Muscle of leg (tissue), 16 donors: ENCODE measurements around the gene FKRP. TPM values are rescaled to one million over a fixed set of nuclear protein-coding genes. Genes with fewer than 3 reads are reported as not detected.
A peak's percentile ranks its signal among the peaks of the same experiment; 100 is the strongest.

Experiments used
- DNase-seq: peaks from one replicate; pipeline ENCODE4 v3.0.0; 2013
- H3K27ac ChIP-seq: one replicate; pipeline ENCODE4 v1.5.1; 2013; ENCODE audit warnings: mild to moderate bottlenecking, low read length, control low read depth
- H3K27me3 ChIP-seq: one replicate; pipeline ENCODE4 v1.6.1; 2013; ENCODE audit warnings: low read length; ENCODE audit not compliant: control insufficient read depth, insufficient read depth
- H3K36me3 ChIP-seq: one replicate; pipeline ENCODE4 v1.6.1; 2013; ENCODE audit warnings: low read length; ENCODE audit not compliant: control insufficient read depth, insufficient read depth
- H3K4me1 ChIP-seq: one replicate; pipeline ENCODE4 v1.6.1; 2013; ENCODE audit warnings: low read length; ENCODE audit not compliant: control insufficient read depth, insufficient read depth
- H3K4me3 ChIP-seq: one replicate; pipeline ENCODE4 v1.5.1; 2013; ENCODE audit warnings: low read length, control low read depth
- H3K9me3 ChIP-seq: replicated peaks from 2 replicates; pipeline ENCODE4 v1.6.1; 2013; ENCODE audit warnings: low read depth, low read length; ENCODE audit not compliant: control insufficient read depth
- WGBS: methylation state at CpG from one replicate; pipeline ENCODE4 v1.1.5; 2013; ENCODE audit warnings: missing lambda C conversion rate; ENCODE audit not compliant: insufficient coverage; 5-methylcytosine and 5-hydroxymethylcytosine counted together
- long read RNA-seq, 11 donors: transcript quantifications; one replicate each; lab custom pipeline, GENCODE V29; 2026
- polyA plus RNA-seq, 8 donors: library from polyadenylated mRNA; unstranded; fragments of 120-200 nt; gene quantifications; one replicate each; pipeline versions ENCODE4 v1.2.1 to v1.2.3, GENCODE V29; 2013; ENCODE audit warnings: inconsistent platforms in 1 of 8, low replicate concordance in 1 of 8; ENCODE audit not compliant: insufficient read length in 8 of 8, insufficient read depth in 1 of 8
- total RNA-seq: library from RNA; stranded (reverse); fragments of 120-200 nt; gene quantifications from one replicate; pipeline ENCODE4 v1.2.4, GENCODE V29; 2013

Gene FKRP, protein sequence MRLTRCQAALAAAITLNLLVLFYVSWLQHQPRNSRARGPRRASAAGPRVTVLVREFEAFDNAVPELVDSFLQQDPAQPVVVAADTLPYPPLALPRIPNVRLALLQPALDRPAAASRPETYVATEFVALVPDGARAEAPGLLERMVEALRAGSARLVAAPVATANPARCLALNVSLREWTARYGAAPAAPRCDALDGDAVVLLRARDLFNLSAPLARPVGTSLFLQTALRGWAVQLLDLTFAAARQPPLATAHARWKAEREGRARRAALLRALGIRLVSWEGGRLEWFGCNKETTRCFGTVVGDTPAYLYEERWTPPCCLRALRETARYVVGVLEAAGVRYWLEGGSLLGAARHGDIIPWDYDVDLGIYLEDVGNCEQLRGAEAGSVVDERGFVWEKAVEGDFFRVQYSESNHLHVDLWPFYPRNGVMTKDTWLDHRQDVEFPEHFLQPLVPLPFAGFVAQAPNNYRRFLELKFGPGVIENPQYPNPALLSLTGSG
- total RNA-seq = 14.3 TPM
- 10 to 100 TPM; 15.7 to 22.7 (median 20.1) TPM for polyA plus RNA-seq
- long read RNA-seq, donor 1, partial matches to known transcripts = 0 of 1 reads
- long read RNA-seq, donor 1, other reads (novel, unspliced or antisense) = 0 of 1 reads
- long read RNA-seq, donor 2 = 0 reads
- long read RNA-seq, donor 3, partial matches to known transcripts = 0 of 3 reads
- long read RNA-seq, donor 3, other reads (novel, unspliced or antisense) = 0 of 3 reads
- long read RNA-seq, donor 4, partial matches to known transcripts = 0 of 8 reads
- long read RNA-seq, donor 4, other reads (novel, unspliced or antisense) = 0 of 8 reads
- long read RNA-seq, donor 5, partial matches to known transcripts = 20 of 24 reads
- long read RNA-seq, donor 5, other reads (novel, unspliced or antisense) = 0 of 24 reads
- long read RNA-seq, donor 6, partial matches to known transcripts = 0 of 17 reads
- long read RNA-seq, donor 6, other reads (novel, unspliced or antisense) = 11 of 17 reads
- long read RNA-seq, donor 7, partial matches to known transcripts = 0 of 6 reads
- long read RNA-seq, donor 7, other reads (novel, unspliced or antisense) = 0 of 6 reads
- long read RNA-seq, donor 8, partial matches to known transcripts = 0 of 1 reads
- long read RNA-seq, donor 8, other reads (novel, unspliced or antisense) = 0 of 1 reads
- long read RNA-seq, donor 9, partial matches to known transcripts = 0 of 9 reads
- long read RNA-seq, donor 9, other reads (novel, unspliced or antisense) = 5 of 9 reads
- long read RNA-seq, donor 10, partial matches to known transcripts = 70 of 187 reads
- long read RNA-seq, donor 10, other reads (novel, unspliced or antisense) = 112 of 187 reads
- long read RNA-seq, donor 11, partial matches to known transcripts = 0 of 4 reads
- long read RNA-seq, donor 11, other reads (novel, unspliced or antisense) = 0 of 4 reads

DNA sequence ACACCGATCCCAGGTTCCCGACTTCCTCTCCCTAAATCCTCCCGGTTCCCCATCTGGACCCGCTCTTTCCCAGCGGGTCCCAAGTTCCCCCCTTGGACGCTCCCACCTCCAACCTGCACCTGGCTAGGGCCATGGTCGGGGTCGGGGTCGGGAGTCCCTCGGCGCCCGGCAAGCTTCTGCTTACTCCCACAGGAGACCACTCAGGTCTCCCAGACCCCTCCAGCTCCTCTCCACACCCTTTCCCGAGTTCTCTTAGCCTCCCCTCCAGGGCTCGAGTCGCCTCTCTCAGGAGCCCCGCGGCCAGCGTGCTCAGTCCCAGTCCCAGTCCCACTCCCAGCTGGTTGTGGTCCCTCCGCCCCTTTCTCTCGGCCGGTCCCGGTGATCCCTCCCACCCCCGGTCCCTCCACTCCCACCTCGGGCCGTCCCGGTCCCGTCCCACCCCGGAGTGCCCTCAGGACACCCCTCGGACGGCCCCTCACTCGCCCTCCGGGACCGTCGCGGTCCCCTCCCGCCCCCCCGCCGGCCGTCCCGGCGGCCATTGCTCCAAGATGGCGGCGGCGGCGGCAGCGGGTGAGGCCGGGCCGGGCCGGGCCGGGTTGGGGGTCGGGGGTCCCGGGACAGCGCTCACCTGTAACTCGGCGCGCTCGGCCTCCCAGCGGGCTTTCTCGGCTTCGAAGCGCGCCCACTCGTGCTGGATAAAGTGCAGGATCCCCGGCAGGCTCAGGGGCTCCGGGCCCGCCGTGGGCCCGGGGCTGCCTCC lies at the start of gene FKRP:
Gene FKRP, plus strand, starts transcription at position 537 of the 760 bp plus-strand sequence. CDS start 9,394 bp downstream, outside the sequence.
- Histone ChIP-seq H3K27me3 (no peaks in the 10 kb centered on the region), H3K27ac (peak within 1 kb of the TSS; percentile 65), H3K36me3 (peaks cover 40% of the 10 kb centered on the region), H3K4me1 (peaks cover 27% of the 10 kb centered on the region), H3K9me3 (no peaks in the 10 kb centered on the region), H3K4me3 (peak within 1 kb of the TSS; percentile 94)
- peak; percentile 57 for DNase-seq
- WGBS = under 1% methylated on average over 60 of the region's 68 CpGs

DNA sequence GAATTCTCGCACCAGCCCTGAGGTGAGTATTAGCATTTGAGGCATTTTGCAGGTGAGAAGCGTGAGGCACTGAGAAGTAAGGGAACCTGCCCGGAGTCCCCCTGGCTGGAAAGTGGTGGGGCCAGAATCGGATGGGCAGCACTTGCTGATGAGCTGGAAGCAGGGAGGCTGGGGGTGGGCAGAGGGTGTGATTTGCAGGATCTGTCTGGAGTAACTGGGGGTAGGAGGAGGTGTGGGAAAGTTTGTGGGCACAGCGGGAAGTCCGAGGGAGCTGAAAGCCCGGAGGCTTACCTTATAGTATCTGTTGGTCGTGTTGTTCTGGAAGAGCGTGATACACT lies 49.0 kb upstream of the FKRP start:
- WGBS = 73% methylated on average over 9 of the region's 9 CpGs
- DNase-seq = no peak
- peaks cover 5% of the 10 kb centered on the region for H3K4me1 ChIP-seq
- H3K27ac ChIP-seq = no peak overlapping the region
- no peaks in the 10 kb centered on the region for H3K27me3 ChIP-seq
- H3K4me3 ChIP-seq = no peak overlapping the region
- no peaks in the 10 kb centered on the region for H3K9me3 ChIP-seq
- peaks cover 82% of the 10 kb centered on the region for H3K36me3 ChIP-seq

DNA sequence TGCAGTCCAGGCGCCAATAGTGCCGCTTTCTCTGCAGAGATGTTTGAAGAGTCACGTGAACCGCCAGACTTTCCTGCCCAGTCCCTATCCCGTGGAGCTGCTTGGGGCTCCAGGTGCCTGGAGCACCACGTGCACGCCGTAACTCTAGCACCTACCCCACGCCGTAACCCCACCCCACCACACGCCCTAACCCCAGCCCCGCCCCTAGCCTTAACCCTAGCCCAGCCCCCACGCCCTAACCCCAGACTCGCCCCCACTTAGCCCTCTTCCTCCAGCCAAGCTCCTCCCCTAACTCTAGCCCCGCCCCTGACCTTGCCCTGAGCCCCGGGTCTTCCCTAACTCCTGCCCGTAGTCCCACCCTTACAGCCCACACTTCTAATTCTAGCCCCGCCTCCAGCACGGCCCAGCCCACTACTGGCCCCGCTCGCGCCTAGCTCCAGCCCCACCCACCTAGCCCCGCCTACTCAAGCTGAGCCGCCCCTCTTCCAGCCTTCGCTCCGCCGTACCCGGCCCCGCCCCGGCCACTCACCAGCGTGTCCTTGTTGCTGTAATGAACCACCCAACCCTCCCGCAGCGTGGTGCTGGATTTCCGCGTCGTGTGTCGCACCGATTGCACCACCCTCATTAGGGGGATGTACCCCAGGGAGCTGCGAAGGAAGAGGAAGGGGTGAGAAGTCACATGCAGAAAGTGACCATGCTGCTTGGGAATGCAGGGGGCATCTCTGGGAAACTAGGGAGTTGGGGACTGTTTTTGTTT lies 48.5 kb upstream of the FKRP start:
- 30% methylated on average over 26 of the region's 39 CpGs for WGBS
- peak overlapping the region; percentile 19 for H3K4me3 ChIP-seq
- H3K27ac ChIP-seq = no peak overlapping the region
- no peaks in the 10 kb centered on the region for H3K27me3 ChIP-seq
- peaks cover 5% of the 10 kb centered on the region for H3K4me1 ChIP-seq
- H3K9me3 ChIP-seq = no peaks in the 10 kb centered on the region
- peaks cover 77% of the 10 kb centered on the region for H3K36me3 ChIP-seq
- DNase-seq = peak; percentile 84

DNA sequence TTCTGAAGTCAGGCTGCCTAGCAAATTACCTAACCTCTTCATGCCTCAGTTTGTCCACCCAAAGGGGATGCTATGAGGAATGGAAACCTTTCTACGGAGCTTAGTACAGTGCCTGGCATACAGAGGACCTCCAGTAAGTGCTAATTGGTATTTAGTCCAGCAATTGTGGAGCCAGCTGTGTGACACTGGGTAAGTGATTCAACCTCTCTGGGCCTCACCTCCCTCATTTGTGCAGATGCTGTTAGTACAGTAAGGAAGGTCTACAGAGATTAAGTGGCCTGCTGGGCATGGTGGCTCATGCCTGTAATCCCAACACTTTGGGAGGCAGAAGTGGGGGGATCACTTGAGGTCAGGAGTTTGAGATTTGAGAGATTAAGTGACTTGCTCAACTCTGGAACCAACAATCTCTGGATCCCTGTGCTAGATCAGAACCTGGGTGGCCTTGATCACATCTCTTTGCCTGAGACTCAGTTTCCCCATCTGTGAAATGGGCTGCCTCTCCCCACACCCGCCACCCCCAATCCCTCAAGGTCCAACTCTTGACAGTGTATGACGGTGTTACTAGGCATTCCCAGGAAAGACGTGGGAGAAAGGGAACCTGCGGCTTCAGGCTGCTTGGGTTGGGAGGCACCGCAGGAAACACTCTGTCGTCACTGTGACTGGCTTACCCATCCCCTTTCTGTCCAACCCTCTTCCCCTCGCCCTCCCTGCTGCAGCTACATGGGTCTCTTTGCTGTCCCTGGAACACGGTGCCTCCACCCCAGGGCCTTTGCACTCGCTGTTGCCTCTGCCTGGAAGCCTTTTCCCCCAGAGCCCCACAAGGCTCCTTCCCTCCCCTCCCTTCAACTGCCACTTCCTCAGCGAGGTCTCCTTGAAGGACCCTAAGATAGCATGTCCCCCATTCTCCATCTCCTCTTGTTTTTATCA lies 47.2 kb upstream of the FKRP start:
- Histone ChIP-seq H3K4me3 (no peak overlapping the region), H3K4me1 (peaks cover 5% of the 10 kb centered on the region), H3K9me3 (no peaks in the 10 kb centered on the region), H3K27ac (no peak overlapping the region), H3K36me3 (peaks cover 68% of the 10 kb centered on the region), H3K27me3 (no peaks in the 10 kb centered on the region)
- DNase-seq = no peak
- WGBS = 93% methylated on average over 11 of the region's 11 CpGs

DNA sequence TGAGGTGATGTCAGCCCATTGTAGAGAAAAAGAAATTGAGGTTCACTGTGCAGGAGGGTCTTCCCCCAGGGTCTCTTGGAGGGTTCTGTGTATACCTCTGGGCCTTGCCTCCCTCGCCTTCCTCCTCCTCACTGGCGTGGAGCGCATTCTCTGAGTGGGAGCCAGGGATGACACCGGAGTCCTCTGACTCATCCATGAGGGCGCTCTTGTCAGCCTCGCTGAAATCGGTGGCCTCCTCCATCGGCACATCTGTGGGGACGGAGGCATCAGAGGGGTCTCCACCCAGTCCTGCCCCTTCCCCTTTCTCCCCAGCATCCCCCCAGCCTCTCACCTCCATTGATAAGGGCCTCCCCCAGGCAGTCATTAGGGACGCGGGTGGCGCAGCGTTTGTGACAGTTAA lies 45.2 kb upstream of the FKRP start:
- Histone ChIP-seq H3K27ac (no peak overlapping the region), H3K9me3 (no peaks in the 10 kb centered on the region), H3K4me1 (peaks cover 5% of the 10 kb centered on the region), H3K4me3 (no peak overlapping the region), H3K27me3 (no peaks in the 10 kb centered on the region), H3K36me3 (peaks cover 64% of the 10 kb centered on the region)
- 93% methylated on average over 8 of the region's 13 CpGs for WGBS
- no peak for DNase-seq

DNA sequence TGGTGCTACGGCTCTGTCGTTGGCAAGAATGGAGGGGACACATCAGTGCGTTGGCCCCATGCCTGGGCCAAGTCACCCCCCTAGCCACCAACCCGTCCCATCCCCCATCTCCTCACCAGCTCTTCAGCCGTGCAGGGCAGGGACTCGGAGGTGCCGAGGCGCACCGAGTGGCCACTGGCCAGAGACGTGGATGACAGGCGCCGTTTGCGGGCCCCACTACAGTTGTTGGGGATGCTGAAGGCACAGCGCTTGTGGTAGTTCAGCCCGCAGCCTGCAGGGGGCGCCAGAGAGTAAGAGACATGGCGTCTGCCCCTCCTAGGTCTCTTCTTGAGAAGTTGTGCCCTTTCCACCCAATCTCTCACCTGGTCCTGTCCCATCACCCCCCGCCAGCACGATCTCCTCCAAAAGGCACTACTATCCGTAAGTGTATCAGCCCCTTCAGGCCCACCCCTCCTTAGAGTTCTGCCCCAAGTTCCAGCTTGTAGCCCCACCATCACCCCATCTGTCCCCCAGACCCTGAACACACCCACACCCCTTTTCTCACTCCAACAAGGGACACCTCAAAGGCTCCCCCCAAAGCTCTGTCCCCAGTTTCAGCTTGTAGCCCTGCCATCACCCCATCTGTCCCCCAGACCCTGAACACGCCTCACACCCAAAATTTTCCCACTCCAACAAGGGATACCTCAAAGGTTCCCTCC lies 41.3 kb upstream of the FKRP start:
- H3K9me3 ChIP-seq = no peaks in the 10 kb centered on the region
- H3K36me3 ChIP-seq = peaks cover 64% of the 10 kb centered on the region
- 30% methylated on average over 15 of the region's 21 CpGs for WGBS
- no peaks in the 10 kb centered on the region for H3K27me3 ChIP-seq
- no peak overlapping the region for H3K27ac ChIP-seq
- no peak overlapping the region for H3K4me3 ChIP-seq
- peak; percentile 53 for DNase-seq
- no peaks in the 10 kb centered on the region for H3K4me1 ChIP-seq

DNA sequence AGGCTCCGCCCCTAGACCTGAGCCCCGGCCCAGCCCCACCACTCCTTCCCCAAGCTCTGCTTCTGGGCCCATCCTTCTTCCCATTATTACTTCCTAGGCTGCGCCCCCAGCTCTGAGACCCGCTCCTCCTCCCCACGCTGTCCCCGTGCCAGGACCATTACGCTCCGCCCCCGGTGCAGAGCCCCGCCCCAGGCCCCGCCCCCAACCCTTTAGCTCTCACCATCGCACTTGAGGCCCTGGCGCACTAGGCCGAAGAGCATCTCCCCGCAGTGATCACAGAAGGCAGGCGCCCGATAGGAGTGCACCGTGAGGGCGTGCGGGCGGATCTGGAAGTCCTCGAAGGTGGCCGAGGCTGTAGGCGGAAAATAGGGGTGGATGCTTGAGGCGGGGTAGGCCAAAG lies 35.2 kb upstream of the FKRP start:
- no peaks in the 10 kb centered on the region for H3K9me3 ChIP-seq
- no peak overlapping the region for H3K27ac ChIP-seq
- no peak overlapping the region for H3K4me3 ChIP-seq
- H3K27me3 ChIP-seq = no peaks in the 10 kb centered on the region
- no peak for DNase-seq
- H3K36me3 ChIP-seq = peaks cover 42% of the 10 kb centered on the region
- WGBS = 88% methylated on average over 20 of the region's 25 CpGs
- H3K4me1 ChIP-seq = peaks cover 13% of the 10 kb centered on the region
